Neural crest cell (in vitro differentiated cells): ENCODE measurements around the gene CHID1. TPM values are rescaled to one million over a fixed set of nuclear protein-coding genes. Genes with fewer than 3 reads are reported as not detected.

Experiments used
- DNase-seq: peaks from one replicate; pipeline ENCODE4 v3.0.0; 2021; ENCODE audit warnings: low read depth, mixed read lengths, low spot score
- H3K27ac Mint-ChIP-seq: one replicate; pipeline ENCODE4 v1.8.0; 2021; ENCODE audit warnings: mild to moderate bottlenecking, mixed read lengths; ENCODE audit not compliant: unreplicated experiment
- H3K27me3 Mint-ChIP-seq: 2 replicates; pipeline ENCODE4 v1.8.0; 2021; ENCODE audit warnings: low read depth, mild to moderate bottlenecking, mixed read lengths
- H3K36me3 Mint-ChIP-seq: 2 replicates; pipeline ENCODE4 v1.8.0; 2021; ENCODE audit warnings: low read depth, mild to moderate bottlenecking, mixed read lengths
- H3K4me1 Mint-ChIP-seq: 2 replicates; pipeline ENCODE4 v1.8.0; 2021; ENCODE audit warnings: mixed read lengths
- H3K4me3 Mint-ChIP-seq: one replicate; pipeline ENCODE4 v1.8.0; 2021; ENCODE audit warnings: mild to moderate bottlenecking, mixed read lengths
- H3K9me3 Mint-ChIP-seq: 2 replicates; pipeline ENCODE4 v1.8.0; 2021; ENCODE audit warnings: mixed read lengths
- total RNA-seq: library from RNA; stranded (reverse); gene quantifications from 2 replicates; pipeline ENCODE4 v1.2.1, GENCODE V29; 2021
- TF ChIP-seq, protein P1 (sequence below): fragments of 200-600 bp; sonication (generic); conservative IDR thresholded peaks from 2 replicates; pipeline ENCODE4 v1.5.0; 2021; ENCODE audit warnings: antibody characterized with exemption, mild to moderate bottlenecking

The CHID1 gene
- total RNA-seq, 1 donor from 2014 or later: 82.4 TPM

DNA sequence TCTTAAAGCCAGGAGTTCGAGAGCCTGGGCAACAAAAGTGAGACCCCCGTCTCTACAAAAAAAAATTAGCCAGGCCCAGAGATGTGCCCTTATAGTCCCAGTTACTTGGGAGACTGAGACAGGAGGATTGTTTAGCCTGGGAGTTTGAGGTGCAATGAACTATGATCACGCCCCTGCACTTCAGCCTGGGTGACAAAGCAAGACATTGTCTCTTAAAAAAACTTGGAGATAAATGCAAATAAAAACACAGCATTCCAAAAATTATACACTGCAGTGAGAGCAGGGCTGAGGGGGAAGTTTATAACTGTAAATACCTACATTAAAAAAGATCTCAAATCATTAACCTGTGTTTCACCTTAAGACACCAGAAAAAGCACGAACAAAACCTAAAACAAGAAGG, 37.1 kb upstream of the CHID1 start:
- Mint-ChIP-seq H3K4me1 (peaks cover 48% of the 10 kb centered on the region), H3K4me3 (no peak overlapping the region), H3K27me3 (no peaks in the 10 kb centered on the region), H3K36me3 (peaks cover 21% of the 10 kb centered on the region), H3K27ac (no peak overlapping the region), H3K9me3 (no peaks in the 10 kb centered on the region)
- TF ChIP-seq, protein P1, sequence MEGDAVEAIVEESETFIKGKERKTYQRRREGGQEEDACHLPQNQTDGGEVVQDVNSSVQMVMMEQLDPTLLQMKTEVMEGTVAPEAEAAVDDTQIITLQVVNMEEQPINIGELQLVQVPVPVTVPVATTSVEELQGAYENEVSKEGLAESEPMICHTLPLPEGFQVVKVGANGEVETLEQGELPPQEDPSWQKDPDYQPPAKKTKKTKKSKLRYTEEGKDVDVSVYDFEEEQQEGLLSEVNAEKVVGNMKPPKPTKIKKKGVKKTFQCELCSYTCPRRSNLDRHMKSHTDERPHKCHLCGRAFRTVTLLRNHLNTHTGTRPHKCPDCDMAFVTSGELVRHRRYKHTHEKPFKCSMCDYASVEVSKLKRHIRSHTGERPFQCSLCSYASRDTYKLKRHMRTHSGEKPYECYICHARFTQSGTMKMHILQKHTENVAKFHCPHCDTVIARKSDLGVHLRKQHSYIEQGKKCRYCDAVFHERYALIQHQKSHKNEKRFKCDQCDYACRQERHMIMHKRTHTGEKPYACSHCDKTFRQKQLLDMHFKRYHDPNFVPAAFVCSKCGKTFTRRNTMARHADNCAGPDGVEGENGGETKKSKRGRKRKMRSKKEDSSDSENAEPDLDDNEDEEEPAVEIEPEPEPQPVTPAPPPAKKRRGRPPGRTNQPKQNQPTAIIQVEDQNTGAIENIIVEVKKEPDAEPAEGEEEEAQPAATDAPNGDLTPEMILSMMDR: no peak
- no peak for DNase-seq

DNA sequence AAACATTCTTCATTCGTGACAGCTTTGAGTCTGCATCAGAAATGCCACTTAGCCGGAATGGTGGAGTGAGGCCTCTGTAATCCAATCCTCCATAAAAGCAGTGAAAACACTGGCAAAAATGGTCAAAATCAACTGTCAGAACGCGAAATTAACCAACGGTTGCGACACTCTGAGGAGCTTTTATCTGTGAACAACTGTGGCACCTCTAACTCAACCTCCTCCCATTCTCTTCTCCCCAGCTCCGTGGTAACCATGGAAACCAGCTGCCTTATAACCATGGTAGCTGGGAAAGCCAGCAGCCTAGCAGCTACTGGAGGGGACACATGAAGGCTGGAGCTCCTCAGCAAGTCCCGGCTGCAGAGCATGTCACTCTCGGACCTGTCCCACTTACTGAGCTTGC, 35.4 kb upstream of the CHID1 start:
- H3K4me1 Mint-ChIP-seq: peaks cover 48% of the 10 kb centered on the region
- TF ChIP-seq, protein P1: no peak
- peak overlapping the region; percentile 14 for H3K27ac Mint-ChIP-seq
- no peaks in the 10 kb centered on the region for H3K27me3 Mint-ChIP-seq
- H3K4me3 Mint-ChIP-seq: peak overlapping the region; percentile 32
- H3K9me3 Mint-ChIP-seq: no peaks in the 10 kb centered on the region
- peak; percentile 42 for DNase-seq
- peaks cover 21% of the 10 kb centered on the region for H3K36me3 Mint-ChIP-seq

DNA sequence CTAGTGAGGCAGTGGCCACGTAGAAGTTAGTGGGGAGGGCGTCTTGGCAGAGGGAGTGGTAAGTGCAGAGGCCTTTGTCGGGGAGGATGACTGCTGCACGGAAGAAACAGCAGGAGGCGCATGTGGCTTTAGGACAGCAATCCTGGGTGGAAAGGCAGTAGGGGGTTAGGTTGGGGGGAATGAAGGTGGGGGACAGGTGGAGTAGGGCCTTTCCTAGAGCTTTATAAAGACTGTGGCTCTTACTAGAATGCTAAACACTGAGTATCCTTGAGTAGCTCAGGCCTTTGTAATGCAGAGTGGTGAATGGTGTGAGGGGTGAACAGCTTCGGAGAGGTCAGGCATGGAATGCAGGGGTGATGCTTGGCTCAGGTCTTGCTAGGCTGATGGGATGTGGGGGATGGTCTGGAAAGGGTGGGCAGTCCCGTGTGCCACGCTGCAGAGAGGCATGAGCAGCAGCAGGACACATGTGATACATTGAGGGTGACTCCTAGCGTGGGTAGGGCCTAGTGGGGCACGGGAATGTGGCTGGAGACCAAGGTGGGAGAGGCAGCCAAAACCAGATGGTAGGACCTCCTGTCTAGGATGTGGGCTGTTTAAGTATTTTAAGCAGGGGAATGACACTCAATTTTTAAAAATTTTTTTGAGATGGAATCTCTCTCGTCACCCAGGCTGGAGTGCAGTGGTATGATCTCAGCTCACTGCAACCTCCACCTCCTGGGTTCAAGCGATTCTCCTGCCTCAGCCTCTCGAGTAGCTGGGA, 34.3 kb upstream of the CHID1 start:
- Mint-ChIP-seq H3K9me3 (no peaks in the 10 kb centered on the region), H3K27ac (peak overlapping the region; percentile 59), H3K4me3 (peak overlapping the region; percentile 68), H3K27me3 (no peaks in the 10 kb centered on the region), H3K4me1 (peaks cover 58% of the 10 kb centered on the region), H3K36me3 (peaks cover 20% of the 10 kb centered on the region)
- TF ChIP-seq, protein P1: peak; percentile 32
- no peak for DNase-seq

DNA sequence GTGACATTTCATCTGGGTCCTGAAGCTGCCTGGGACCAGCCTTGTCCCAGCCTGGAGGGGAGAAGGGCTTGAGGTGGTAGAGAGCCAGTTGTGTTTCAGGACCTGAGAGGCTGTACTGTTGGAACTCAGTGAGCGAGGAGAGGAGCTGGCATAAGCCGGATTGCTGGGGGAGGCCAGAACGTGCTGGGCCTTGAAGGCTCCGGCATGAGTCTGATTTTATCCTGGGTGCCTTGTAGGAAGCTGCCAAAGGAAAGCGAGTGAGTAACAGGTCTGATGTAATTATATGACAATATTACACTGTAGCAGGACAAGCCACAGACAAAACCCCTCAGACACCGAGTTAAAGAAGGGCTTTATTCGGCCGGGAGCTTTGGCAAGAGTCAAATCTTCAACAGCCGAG, 32.2 kb upstream of the CHID1 start:
- no peaks in the 10 kb centered on the region for H3K27me3 Mint-ChIP-seq
- peak overlapping the region; percentile 76 for H3K27ac Mint-ChIP-seq
- H3K36me3 Mint-ChIP-seq: peaks cover 8% of the 10 kb centered on the region
- H3K9me3 Mint-ChIP-seq: no peaks in the 10 kb centered on the region
- H3K4me1 Mint-ChIP-seq: peaks cover 67% of the 10 kb centered on the region
- TF ChIP-seq, protein P1: no peak
- H3K4me3 Mint-ChIP-seq: no peak overlapping the region
- no peak for DNase-seq

DNA sequence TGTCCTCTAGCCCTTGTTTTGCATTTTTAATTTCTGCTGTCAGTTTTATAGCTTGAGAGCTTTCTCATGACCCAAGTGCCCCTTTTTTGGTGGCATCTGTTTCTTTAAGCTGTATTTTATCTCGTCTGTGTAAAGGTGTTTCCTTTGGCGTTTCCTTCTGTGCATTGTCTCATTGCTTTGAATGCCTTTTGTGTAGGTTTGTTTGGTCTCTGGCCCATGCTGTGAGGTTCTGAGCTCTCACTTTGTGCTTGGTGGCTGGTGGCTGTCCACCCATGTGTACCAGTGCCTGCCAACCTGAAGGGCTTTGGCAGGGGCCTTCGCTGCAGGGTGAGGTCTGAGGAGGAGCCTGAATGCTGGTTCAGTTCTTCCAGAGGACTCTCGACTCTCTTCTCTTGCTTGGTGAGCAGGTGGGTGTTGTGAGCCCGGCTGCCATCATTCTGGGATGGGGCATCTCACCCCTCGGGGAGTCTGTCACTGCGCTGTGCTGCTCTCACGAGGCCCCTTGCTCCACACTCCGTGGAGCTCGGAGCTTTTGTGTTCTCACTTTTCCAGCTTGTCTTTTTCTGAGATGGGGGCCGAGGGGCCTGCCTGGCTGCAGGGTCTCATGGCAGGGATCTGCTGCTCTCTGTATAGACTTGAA, 30.0 kb upstream of the CHID1 start:
- TF ChIP-seq, protein P1: no peak
- Mint-ChIP-seq H3K27me3 (no peaks in the 10 kb centered on the region), H3K4me3 (no peak overlapping the region)

More for the DNA sequence above, 30.0 kb upstream of the CHID1 start:
- H3K36me3 Mint-ChIP-seq: peaks cover 6% of the 10 kb centered on the region
- peaks cover 59% of the 10 kb centered on the region for H3K4me1 Mint-ChIP-seq
- no peaks in the 10 kb centered on the region for H3K9me3 Mint-ChIP-seq
- H3K27ac Mint-ChIP-seq: no peak overlapping the region
- DNase-seq: no peak
